GM12892 (cell line): ENCODE measurements around the gene GPC2.
A peak's percentile ranks its signal among the peaks of the same experiment; 100 is the strongest.
"Not testable (repeated sequence)": the region's sequence is repeated elsewhere in the genome, so short reads cannot be mapped to it uniquely, and the experiment has no call there.

Source experiments
- DNase-seq: peaks from one replicate; pipeline ENCODE4 v3.0.0; 2011; ENCODE audit not compliant: insufficient read length
- FAIRE-seq: peaks from 2 replicates; lab custom pipeline; 2011; peaks lifted over from hg19 to GRCh38; lab: Jason Lieb, UNC
- POLR2A ChIP-seq: IDR thresholded peaks from 2 replicates; pipeline ENCODE4 v1.6.1; 2011; ENCODE audit warnings: low read depth, low read length, control low read depth
- POLR2AphosphoS5 ChIP-seq: IDR thresholded peaks from 2 replicates; pipeline ENCODE4 v1.6.1; 2011; ENCODE audit warnings: low read depth, low read length, control low read depth
- TAF1 ChIP-seq: IDR thresholded peaks from 2 replicates; pipeline ENCODE4 v1.6.1; 2011; ENCODE audit warnings: low read depth, mild to moderate bottlenecking, control low read depth, low read length, borderline replicate concordance

GPC2 gene

DNA sequence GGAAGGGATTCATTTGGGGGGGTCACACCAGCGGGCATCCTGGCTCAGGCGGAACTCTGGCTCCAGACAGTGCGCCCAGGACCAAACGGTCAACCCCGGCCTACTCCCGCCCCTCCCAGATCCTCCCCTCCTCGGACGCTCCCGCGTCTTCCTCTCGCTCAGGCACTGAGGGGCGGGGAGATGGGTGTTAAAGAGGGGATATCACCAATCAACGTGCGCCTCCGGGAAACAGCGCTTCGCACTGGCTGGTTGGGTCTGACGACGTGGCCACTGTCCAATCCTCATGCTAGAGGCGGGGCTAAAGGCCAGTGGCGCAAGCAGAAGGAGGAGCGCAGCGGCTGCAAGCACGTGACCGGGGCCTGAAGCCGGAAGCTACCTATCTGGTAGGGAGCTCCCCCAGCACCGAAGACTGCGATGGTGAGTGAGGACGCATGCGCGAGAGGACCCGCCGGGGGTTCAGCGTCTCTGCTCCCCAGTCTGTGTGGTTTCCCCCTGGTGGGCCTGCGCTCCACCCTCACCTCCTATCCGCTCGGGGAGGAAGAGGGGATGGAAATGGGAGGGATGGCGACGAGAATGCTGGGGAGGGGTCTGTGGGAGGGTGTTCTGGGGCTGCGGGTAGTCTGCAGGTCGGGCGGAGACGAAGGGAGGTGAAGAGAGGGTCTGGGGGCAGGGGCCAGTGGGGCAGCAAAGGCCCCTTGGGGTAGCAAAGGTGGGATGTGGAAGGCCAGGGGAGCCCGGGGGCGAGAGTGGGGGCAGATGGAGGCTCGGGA, 28.4 kb downstream of the GPC2 start, which contains the start of gene LAMTOR4:
LAMTOR4 (plus strand) TSS at position 360 of the 770 bp plus-strand sequence; CDS start at position 415, 55 bp downstream.
- TF ChIP-seq POLR2AphosphoS5 (peak; percentile 84), TAF1 (0 out of 2 replicates have a peak, but pooled peaks have one; percentile 36), POLR2A (peak; percentile 85)
- DNase-seq (peak; percentile 98), FAIRE-seq (peak; percentile 98)

DNA sequence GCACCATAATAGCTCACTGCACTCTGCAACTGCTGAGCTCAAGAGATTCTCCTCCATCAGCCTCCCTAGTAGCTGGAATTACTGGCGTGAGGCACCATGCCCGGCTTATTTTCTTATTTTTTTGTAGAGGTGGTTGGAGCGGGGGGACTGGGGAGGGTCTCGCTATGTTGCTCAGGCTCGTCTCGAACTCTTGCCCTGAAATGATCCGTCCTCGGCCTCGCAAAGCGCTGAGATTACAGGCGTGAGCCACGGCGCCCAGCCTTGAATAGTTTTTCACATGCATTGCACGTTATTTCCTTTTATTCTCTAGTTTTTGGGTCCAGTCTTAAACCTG, 29.0 kb downstream of the GPC2 start:
- FAIRE-seq (no peak), DNase-seq (no peak)
- TF ChIP-seq TAF1 (no peak), POLR2AphosphoS5 (no peak), POLR2A (no peak)

DNA sequence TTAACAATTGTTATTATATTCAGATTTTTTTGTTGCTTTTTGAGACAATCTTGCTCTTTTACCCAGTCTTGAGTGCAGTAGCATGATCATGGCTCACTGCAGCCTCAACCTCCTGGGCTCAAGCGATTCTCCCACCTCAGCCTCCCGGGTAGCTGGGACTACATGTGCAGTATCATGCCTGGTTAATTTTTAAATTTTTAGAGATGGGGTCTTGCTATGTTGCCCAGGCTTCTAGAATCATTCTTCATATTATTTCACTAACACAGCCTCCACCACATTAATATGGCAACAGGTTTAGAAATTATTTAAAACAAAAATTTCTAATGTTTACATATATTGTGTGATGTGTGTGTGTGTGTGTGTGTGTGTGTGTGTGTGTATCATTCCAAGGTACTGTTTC, 29.9 kb downstream of the GPC2 start:
- FAIRE-seq: no peak
- DNase-seq: no peak
- TF ChIP-seq TAF1 (no peak), POLR2AphosphoS5 (no peak), POLR2A (no peak)

DNA sequence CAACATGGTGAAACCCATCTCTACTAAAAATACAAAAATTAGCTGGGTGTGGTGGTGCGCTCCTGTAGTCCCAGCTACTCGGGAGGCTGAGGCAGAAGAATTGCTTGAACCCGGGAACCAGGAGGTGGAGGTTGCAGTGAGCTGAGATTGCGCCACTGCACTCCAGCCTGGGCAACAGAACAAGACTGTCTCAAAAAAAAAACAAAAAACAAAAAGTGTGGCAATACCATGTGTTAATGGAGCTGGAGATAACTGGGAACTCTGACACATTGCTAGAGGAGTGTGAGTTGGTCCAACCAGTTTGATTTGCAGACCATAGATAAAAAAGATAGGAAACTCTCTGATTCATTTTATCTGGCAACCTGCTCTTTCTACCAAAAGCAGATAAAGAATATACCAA, 30.8 kb downstream of the GPC2 start:
- not testable (repeated sequence) for FAIRE-seq

DNA sequence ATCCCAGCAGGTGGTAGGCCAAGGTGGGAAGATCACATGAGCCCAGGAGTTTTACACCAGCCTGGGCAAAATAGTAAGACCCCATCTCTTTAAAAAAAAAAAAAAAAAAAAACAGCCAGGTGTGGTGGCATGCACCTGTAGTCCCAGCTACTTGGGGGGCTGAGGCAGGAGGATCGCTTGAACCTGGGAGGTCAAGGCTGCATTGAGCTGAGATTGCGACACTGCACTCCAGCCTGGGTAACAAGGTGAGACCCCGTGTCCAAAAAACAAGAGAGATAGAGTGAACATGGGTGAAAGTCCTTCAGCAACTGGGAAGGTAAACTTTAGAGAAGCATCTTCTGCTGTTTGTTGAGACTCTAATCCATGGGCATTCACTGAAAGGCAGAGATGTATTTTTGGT, 34.7 kb downstream of the GPC2 start:
- TF ChIP-seq POLR2A (no peak), POLR2AphosphoS5 (no peak), TAF1 (no peak)
- no peak for DNase-seq
- FAIRE-seq: no peak

More for the DNA sequence above, 30.8 kb downstream of the GPC2 start:
- not testable (repeated sequence) for DNase-seq

DNA sequence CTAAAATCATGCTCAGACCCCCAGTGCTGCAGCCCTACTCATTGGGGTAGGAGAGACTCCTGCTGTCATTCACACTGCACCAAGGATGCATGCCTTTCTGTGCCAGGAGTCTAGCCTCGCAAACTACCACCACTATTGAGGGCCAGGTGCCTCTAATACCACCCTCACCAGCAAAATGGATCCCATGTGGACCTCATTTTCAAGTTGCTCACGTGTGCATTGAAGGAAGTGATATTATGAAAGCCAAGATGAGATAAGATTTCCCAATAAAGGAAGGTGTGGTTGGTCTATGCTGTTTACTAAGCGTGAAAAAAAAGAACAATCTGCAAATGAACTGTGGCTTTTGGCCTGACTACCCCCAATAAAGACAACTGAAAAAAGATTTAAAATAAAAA, 35.6 kb downstream of the GPC2 start:
- FAIRE-seq (no peak), DNase-seq (no peak)
- TF ChIP-seq POLR2A (no peak), TAF1 (no peak), POLR2AphosphoS5 (no peak)

DNA sequence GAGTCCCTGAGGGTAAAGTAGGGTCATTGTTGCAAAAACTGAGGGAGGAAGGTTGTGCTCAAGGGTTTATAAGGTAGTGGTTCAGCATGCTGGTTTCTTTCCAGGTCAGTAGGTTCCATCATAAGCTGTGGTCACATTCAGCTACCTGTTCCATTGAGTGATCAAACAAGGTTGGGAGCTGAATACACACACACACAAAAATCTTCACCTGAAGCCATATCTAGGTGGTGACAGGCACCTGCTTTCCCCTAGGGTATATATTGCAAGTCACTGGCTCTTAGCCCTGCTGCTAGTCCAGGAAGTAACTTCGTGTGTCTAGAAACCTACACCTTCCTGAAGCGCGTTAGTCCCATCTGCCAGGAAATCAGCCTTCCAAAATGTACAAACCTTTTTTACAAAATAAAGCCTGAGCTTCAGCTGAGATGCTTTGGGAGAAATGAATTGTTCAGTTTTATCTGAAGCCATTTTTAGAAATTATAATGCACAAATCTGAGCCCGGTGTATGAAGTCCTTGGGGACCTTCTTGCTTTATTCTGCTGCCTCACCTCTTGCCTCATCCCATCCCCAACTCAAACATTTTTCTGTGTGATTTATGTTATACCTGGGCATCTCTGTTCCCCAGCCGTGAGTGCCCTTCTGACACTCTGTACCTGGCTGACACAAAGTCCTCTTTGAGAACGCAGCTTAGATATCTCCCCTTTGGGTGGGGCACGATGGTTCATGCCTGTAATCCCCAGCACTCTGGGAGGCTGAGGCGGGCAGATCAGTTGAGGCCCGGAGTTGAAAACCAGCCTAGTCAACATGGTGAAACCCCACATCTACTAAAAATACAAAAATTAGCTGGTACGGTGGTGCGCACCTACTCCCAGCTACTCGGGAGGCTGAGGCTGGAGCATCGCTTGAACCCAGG, 39.1 kb downstream of the GPC2 start:
- no peak for TF ChIP-seq POLR2A
- no peak for TF ChIP-seq POLR2AphosphoS5
- TF ChIP-seq TAF1: no peak
- FAIRE-seq (peak; percentile 74), DNase-seq (no peak)

DNA sequence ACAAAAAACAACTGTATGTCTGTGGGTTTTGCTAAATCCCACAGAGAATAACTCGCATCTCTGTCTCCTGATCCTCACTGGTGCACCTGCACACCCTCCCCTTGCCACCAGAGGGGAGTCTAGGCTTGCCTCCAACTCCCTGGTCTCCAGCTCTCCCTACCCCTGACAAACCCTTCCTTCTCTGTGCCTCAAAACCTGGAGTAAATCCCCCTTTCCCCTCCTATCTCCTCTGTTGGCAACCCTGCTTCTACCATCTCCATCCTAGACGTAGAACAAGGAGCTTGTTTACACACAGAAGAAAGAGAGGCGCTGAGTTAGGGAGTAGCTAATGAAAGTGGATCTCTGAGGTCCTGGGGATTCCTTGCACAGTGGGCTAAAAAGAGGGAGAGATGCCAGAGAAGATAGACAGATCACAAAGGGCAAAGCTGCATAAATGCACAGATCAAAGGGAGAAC, 44.5 kb downstream of the GPC2 start:
- DNase-seq: peak; percentile 70
- peak; percentile 94 for FAIRE-seq
- TF ChIP-seq POLR2A (no peak), POLR2AphosphoS5 (no peak), TAF1 (no peak)

DNA sequence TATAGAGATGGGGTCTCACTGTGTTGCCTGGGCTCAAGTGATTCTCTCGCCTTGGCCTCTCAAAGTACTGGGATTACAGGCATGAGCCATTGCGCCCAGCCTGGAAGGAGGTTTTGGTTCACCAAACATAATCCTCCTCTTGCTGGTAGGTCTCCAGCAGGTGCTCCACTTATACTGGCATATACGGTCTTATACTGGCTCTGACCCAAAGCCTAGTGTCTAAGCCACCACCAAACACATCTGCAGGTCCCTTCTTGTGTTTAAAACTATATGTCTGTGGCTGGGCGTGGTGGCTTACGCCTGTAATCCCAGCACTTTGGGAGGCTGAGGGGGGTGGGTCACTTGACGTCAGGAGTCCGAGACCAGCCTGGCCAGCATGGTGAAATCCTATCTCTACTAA, 45.1 kb downstream of the GPC2 start:
- TF ChIP-seq TAF1 (no peak), POLR2A (no peak), POLR2AphosphoS5 (no peak)
- DNase-seq: no peak
- FAIRE-seq: no peak

DNA sequence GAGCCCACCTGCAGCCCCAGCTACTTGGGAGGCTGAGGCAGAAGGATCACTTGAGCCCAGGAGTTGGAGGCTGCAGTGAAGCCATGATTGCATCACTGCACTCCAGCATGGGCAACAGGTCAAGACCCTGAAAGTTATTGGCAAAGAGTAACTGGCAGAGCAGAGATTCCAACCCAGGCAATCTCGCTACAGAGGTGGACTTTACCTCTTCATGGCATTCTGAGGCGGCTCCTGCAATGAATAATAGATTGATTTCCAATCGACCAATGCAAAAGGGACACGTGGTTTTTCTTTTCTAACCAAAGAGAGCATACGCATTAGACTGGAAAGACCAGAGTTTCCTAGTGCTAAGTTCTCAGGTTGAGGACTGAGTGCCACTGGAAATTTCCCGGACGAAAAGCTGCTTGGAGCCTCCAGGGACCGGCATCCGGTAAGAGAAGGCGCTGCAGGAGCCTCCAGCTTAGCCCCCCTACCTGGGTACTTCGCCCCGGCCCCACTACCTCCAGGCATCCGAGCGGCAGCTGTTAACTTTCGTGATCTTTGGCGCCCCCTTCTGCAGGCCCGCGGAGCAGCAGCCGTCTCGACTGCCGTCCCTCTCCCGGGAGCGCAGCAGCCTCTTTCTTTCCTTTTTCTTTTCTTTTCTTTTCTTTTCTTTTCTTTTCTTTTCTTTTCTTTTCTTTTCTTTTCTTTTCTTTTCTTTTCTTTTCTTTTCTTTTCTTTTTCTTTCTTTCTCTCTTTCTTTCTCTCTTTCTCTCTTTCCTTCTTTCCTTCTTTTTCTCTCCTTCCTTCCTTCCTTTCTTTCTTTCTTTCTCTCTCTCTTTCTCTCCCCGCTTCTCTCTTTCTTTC, 46.4 kb downstream of the GPC2 start:
- FAIRE-seq (peak; percentile 65), DNase-seq (no peak)
- TF ChIP-seq POLR2A: no peak
- TF ChIP-seq TAF1: no peak
- TF ChIP-seq POLR2AphosphoS5: no peak

DNA sequence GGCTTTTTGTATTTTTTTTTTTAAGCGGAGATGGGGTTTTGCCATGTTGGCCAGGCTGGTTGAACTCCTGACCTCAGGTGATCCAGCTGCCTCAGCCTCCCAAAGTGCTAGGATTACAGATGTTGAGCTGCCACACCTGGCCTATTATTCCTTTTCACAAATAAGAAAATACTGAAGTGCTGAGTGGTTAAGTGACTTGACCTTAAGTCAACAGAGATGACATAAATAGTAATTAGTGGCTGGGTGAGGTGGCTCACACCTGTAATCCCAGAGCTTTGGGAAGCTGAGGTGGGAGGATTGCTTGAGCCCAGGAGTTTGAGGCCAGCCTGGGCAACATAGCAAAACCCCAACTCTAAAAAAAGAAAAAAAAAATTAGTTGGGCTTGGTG, 47.0 kb downstream of the GPC2 start:
- FAIRE-seq, DNase-seq: not testable (repeated sequence)

DNA sequence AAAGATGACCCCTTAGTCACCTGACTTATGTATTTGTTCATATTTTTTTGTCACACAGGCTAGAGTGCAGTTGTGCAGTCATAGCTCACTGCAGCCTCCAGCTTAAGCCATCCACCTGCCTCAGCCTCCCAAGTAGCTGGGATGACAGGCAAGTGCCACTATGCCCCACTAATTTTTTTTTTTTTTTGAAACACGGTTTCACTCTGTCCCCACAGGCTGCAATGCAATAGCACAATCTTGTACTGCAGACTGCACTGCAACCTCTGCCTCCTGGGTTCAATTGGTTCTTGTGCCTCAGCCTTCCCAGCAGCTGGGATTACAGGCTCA, 48.6 kb downstream of the GPC2 start:
- DNase-seq: no peak
- TF ChIP-seq POLR2AphosphoS5: no peak
- TF ChIP-seq POLR2A: no peak
- TF ChIP-seq TAF1: no peak
- FAIRE-seq: no peak
